Caco-2 (cell line): ENCODE data around the gene ZNF575. TPM values are rescaled to one million over a fixed set of nuclear protein-coding genes. Genes with fewer than 3 reads are reported as not detected.

Source experiments
- BruUV-seq: library from RNA; stranded (reverse); fragments of 400-500 nt; replicated peaks from 2 replicates; lab custom pipeline; 2021; lab: Mats Ljungman, UMichigan
- CTCF ChIA-PET: fragments of 300-600 bp; sonication (Branson Sonifier 250); formaldehyde crosslinking; loops from one replicate; lab custom pipeline; 2022; ENCODE audit warnings: antibody characterized with exemption; lab: Charles Lee
- POLR2A ChIA-PET: fragments of 300-600 bp; sonication (Branson Sonifier 250); formaldehyde crosslinking; loops from one replicate; lab custom pipeline; 2022; ENCODE audit warnings: antibody characterized with exemption; lab: Charles Lee
- DNase-seq, 2 experiments: peaks; one replicate each; pipeline versions ENCODE4 v3.0.0 to v3.0.0-alpha.2; 2020 to 2022
- H3K27me3 ChIP-seq: replicated peaks from 2 replicates; pipeline ENCODE4 v1.6.0; 2011; ENCODE audit warnings: low read length; ENCODE audit not compliant: control insufficient read depth, insufficient read depth
- H3K36me3 ChIP-seq: 2 replicates; pipeline ENCODE4 v1.5.1; 2011; ENCODE audit warnings: low read length; ENCODE audit not compliant: control insufficient read depth, insufficient read depth
- H3K4me1 ChIP-seq: fragments of 250-450 bp; sonication (Bioruptor Pico); 2 replicates; pipeline ENCODE4 v1.5.1; 2020; ENCODE audit warnings: mild to moderate bottlenecking
- H3K4me3 ChIP-seq: 2 replicates; pipeline ENCODE4 v1.5.1; 2011; ENCODE audit warnings: low read depth, mild to moderate bottlenecking, control low read depth, low read length
- H3K9me3 ChIP-seq: fragments of 250-450 bp; sonication (Bioruptor Pico); 2 replicates; pipeline ENCODE4 v1.5.1; 2020; ENCODE audit warnings: mild to moderate bottlenecking, moderate library complexity
- H3K27ac Mint-ChIP-seq: one replicate; pipeline ENCODE4 v1.8.0; 2022; ENCODE audit warnings: mixed read lengths; ENCODE audit not compliant: unreplicated experiment
- H3K27me3 Mint-ChIP-seq: one replicate; pipeline ENCODE4 v1.8.0; 2022; ENCODE audit warnings: mixed read lengths; ENCODE audit not compliant: insufficient read depth, unreplicated experiment
- H3K36me3 Mint-ChIP-seq: one replicate; pipeline ENCODE4 v1.8.0; 2022; ENCODE audit warnings: mild to moderate bottlenecking, mixed read lengths; ENCODE audit not compliant: insufficient read depth, unreplicated experiment
- H3K4me1 Mint-ChIP-seq: one replicate; pipeline ENCODE4 v1.8.0; 2022; ENCODE audit warnings: low read depth, mixed read lengths; ENCODE audit not compliant: unreplicated experiment
- H3K4me3 Mint-ChIP-seq: one replicate; pipeline ENCODE4 v1.8.0; 2022; ENCODE audit warnings: mild to moderate bottlenecking, moderate library complexity, mixed read lengths; ENCODE audit not compliant: unreplicated experiment
- H3K9me3 Mint-ChIP-seq: one replicate; pipeline ENCODE4 v1.8.0; 2022; ENCODE audit warnings: mixed read lengths; ENCODE audit not compliant: unreplicated experiment
- intact Hi-C: fragments of 100-400 bp; cut with micrococcal nuclease; formaldehyde crosslinking; loops from one replicate; pipeline ENCODE4 v1.10.0; 2022; ENCODE audit not compliant: unreplicated experiment
- total RNA-seq: library from RNA; stranded (reverse); gene quantifications from 2 replicates; pipeline ENCODE4 v1.2.3, GENCODE V29; 2022
- TF ChIP-seq, protein P1 (sequence below), 2 experiments: fragments of 200-600 bp in 1 of 2; IDR thresholded peaks; 1 replicate in 1 of 2; 2 replicates in 1 of 2; pipeline versions ENCODE4 v1.5.1 to v1.8.0; 2011 to 2022; ENCODE audit warnings: antibody characterized with exemption in 1 of 2, control low read depth in 1 of 2, inconsistent platforms in 1 of 2, low read depth in 1 of 2, low read length in 1 of 2, mild to moderate bottlenecking in 1 of 2, moderate library complexity in 1 of 2; ENCODE audit not compliant: insufficient read depth in 1 of 2, severe bottlenecking in 1 of 2, unreplicated experiment in 1 of 2

Gene ZNF575
- total RNA-seq, 1 experiment from 2014 or later, result 1.00 TPM

DNA sequence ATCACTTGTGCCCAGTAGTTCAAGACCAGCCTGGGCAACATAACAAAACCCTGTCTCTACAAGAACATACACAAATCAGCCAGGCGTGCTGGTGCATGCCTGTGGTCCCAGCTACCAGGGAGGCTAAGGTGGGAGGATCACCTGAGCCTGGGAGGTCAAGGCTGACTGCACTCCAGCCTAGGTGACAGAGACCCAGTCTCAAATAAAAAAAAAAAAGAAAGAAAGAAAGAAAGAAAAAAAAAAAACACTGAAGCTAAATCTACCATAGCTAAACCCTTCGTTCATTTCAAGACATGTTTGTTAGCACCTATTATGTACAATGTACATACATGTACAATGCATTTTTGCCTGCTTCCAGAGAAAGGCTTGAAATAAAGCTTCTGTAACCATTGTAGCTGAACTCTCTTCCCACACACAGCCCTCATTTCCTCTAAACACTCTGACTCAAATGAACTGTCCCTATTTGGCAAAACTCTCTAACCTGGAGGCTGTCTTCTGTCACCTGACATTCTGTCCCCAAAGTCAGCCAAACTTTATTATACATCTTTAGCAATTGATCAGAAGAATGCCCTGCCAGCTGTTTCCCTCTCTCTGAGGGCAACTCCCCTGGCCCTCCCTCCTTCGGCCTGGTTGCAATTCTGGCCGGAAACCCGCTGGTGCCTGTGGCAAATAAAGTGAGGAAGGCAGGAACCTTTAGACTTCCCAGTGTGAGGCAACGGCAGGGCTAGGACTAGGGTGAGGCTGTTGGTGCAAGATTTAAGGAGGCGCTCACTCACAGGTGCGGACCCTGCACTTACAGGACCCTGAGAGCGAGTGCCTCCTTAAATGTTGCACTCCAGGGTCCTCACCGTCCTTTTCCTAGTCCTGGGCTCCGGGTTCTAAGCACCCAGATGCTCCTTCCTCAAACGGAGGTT is 7.8 kb upstream of the ZNF575 start:
- CTCF ChIA-PET, result interaction anchor here (0.6 to 2.2 kb wide), 6 partner anchors 8 to 93 kb away, joined by 3 to 9 read pairs (median 4); partner anchors contain the start of genes PHLDB3 and ZNF575
- peaks cover 15% of the 10 kb centered on the region for H3K4me1 ChIP-seq
- no peaks in the 10 kb centered on the region for H3K9me3 ChIP-seq
- H3K36me3 Mint-ChIP-seq, result peaks cover 18% of the 10 kb centered on the region
- no peaks in the 10 kb centered on the region for H3K9me3 Mint-ChIP-seq
- BruUV-seq, result TSS peak; percentile 17
- H3K27ac Mint-ChIP-seq, result peak overlapping the region; percentile 93
- TF ChIP-seq, protein P1, sequence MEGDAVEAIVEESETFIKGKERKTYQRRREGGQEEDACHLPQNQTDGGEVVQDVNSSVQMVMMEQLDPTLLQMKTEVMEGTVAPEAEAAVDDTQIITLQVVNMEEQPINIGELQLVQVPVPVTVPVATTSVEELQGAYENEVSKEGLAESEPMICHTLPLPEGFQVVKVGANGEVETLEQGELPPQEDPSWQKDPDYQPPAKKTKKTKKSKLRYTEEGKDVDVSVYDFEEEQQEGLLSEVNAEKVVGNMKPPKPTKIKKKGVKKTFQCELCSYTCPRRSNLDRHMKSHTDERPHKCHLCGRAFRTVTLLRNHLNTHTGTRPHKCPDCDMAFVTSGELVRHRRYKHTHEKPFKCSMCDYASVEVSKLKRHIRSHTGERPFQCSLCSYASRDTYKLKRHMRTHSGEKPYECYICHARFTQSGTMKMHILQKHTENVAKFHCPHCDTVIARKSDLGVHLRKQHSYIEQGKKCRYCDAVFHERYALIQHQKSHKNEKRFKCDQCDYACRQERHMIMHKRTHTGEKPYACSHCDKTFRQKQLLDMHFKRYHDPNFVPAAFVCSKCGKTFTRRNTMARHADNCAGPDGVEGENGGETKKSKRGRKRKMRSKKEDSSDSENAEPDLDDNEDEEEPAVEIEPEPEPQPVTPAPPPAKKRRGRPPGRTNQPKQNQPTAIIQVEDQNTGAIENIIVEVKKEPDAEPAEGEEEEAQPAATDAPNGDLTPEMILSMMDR (IDR thresholded peaks at IDR 0.05; ENCODE audit: insufficient read depth in 1 of 2, low read depth in 1 of 2, low read length in 1 of 2, severe bottlenecking in 1 of 2, unreplicated experiment in 1 of 2), result no peak
- H3K27me3 Mint-ChIP-seq, result no peaks in the 10 kb centered on the region
- POLR2A ChIA-PET, result interaction anchor here (0.6 to 1.1 kb wide), 2 partner anchors 21 to 51 kb away, joined by 3 to 4 read pairs; partner anchors contain the start of gene PHLDB3
- H3K27me3 ChIP-seq, result no peaks in the 10 kb centered on the region
- H3K4me1 Mint-ChIP-seq, result peaks cover 22% of the 10 kb centered on the region
- peak overlapping the region; percentile 85 for H3K4me3 ChIP-seq
- DNase-seq, result peak; percentile 75 to 89
- intact Hi-C loops, result loop anchor here (1.0 to 5.0 kb wide), 2 partner anchors 8 to 63 kb away; partner anchors contain the start of gene ZNF575
- no peaks in the 10 kb centered on the region; the same call in 1 of the 2 replicates for H3K36me3 ChIP-seq
- peak overlapping the region; percentile 98 for H3K4me3 Mint-ChIP-seq

- Histone ChIP-seq H3K9me3 (no peaks in the 10 kb centered on the region), H3K27me3 (no peaks in the 10 kb centered on the region), H3K4me3 (peak overlapping the region; percentile 85), H3K36me3 (no peaks in the 10 kb centered on the region; the same call in 1 of the 2 replicates), H3K4me1 (peaks cover 15% of the 10 kb centered on the region)
- intact Hi-C loops, result loop anchor here (1.0 to 5.0 kb wide), 2 partner anchors 7 to 64 kb away; partner anchors contain the start of gene ZNF575
- Mint-ChIP-seq H3K4me3 (peak overlapping the region; percentile 98), H3K4me1 (peaks cover 22% of the 10 kb centered on the region), H3K9me3 (no peaks in the 10 kb centered on the region), H3K27ac (peak overlapping the region; percentile 93), H3K36me3 (peaks cover 18% of the 10 kb centered on the region), H3K27me3 (no peaks in the 10 kb centered on the region)
- ChIA-PET CTCF (interaction anchor here (0.6 to 2.2 kb wide), 5 partner anchors 22 to 93 kb away, joined by 3 to 9 read pairs (median 5); partner anchors contain the start of gene PHLDB3), POLR2A (no interaction called here)
- DNase-seq, result peak; percentile 37 to 54
- BruUV-seq, result TSS peak; percentile 43
- TF ChIP-seq, protein P1 (IDR thresholded peaks at IDR 0.05; ENCODE audit: insufficient read depth in 1 of 2, low read depth in 1 of 2, low read length in 1 of 2, severe bottlenecking in 1 of 2, unreplicated experiment in 1 of 2), result no peak
Observed at GRCh38 chr19:43525836-43526771, 6.9 kb upstream of the ZNF575 start.
